ENCODE data around the gene FAM20B.

Gene FAM20B

DNA sequence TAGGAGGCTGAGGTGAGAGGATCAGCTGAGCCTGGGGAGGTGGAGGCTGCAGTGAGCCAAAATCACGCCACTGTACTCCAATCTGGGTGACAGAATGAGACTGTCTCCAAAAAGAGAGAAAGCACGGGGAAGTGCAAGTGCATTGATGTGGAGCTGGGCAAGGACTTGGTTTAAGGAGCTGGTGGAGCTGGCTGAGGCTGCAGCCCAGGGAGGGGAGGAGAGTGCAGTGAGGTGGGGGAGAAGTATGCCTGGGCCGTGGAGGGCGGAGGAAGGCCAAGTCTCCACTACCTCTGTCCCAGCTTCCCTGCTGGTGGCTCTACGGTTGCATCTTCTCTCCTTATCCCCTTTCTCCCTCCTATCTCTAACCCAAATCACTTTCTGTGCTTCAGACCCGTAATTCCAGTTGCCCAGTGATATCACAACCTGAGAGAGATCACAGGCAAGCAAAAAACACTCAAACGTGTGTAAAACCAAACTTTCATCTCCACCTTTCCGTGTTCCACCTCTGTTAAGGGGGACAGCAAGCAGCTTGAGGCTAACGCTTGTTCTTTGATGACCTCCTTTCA, 67.3 kb downstream of the FAM20B start:
- DNase-seq (ENCODE audit: low read depth): no peak

DNA sequence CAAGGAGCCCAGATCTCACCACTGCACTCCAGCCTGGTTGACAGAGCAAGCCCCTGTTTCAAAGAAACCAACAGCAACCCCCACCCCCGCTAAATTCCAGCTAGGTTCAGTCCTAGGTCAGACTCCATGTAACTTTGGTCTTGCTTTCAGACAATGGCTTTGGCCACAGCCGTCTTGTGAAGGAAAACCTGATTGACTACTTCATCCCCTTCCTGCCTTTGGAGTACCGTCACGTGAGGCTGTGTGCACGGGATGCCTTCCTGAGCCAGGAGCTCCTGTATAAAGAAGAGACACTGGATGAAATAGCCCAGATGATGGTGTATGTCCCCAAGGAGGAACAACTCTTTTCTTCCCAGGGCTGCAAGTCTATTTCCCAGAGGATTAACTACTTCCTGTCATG, 69.1 kb downstream of the FAM20B start:
- no peak for DNase-seq (ENCODE audit: low read depth)

DNA sequence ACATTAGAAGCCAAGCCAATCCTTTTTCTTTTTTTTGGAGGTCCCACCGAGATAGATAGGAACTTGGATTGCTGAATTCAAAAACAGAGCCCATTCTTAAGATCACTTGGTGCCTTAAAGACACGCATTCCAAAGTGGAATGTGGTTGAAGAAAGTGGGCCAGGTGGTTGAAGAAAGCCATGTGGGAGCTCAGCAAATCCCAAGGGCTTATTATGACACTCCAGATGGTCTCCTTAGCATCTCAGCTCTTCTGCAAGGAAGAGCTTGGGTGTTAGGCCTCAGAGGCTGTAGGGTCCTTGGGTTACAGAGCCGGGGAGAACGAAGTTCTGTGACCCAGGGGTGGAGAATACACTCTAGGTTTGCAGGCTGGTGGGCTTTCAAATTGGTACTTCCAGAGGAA, 69.7 kb downstream of the FAM20B start:
- DNase-seq (ENCODE audit: low read depth): no peak

DNA sequence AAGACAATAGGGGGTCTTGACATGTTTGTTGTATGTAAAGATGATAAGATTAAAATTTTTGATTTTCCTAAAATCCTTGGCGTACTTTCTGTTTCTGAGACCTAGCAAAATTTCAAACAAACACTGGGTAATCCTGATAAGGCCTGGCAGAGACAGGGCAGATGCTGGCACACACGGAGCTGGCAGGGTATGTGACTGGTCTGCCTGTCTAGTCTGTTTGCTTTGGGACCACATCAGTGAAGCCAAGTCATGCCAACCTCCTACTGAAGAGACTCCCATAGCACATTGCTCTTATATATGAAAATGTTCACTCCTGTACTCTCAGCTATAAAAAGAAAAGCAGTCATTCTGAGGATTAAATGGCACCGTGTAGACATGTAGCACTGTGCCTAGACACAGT, 70.2 kb downstream of the FAM20B start:
- DNase-seq (ENCODE audit: low read depth): no peak

DNA sequence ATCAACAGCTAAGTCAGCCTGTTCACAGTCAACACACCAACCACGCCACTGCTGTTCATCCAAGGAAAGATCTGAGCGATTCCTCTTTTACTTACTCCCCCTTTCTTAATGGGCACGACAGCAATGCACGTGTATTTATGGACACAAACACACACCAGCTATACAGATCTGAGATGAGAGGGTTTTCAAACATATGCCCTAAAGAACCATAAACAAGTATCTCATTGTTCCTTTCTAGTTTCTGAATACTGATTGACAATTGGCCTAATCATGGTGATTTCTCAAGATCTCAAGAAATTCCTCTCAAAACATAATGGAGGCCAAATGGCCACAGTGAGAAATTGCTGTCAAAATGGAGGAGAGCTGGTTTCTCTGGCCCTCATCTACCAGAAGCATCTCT, 74.2 kb downstream of the FAM20B start:
- DNase-seq (ENCODE audit: low read depth): no peak

DNA sequence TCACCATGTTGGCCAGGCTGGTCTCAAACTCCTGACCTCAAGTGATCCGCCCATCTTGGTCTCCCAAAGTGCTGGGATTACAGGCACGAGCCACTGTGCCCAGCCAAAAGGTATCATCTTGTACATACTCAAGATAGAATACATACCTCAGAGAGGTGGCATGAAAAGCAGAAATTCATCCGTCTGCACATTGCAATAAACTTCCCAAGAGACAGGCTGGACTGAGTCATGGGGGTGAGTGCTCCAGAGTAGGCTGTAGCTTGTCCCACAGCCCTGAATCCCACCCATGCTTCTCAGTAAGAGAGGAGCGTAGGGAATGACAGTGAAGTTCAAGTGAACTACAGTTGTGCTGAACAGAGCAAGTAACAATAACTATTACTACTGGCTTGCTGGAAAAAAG, 75.9 kb downstream of the FAM20B start:
- no peak for DNase-seq (ENCODE audit: low read depth)

DNA sequence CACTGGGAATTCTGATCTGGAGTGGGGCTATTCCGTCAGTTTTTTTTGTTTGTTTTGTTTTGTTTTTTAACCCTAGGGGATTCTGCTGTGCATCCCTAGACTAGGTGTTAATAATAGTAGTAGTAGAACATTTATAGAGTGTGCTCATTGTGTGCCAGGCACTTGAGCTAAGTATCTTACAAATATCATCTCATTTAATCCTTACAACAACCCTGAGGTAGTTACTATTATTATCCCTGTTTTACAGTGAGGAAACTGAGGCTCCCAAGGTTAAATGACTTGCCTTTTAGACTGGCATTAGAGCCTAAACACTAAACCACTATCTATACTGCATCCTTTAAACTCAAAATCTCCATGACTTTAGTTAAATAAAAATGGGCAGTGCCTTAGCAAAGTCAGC, 78.3 kb downstream of the FAM20B start:
- DNase-seq (ENCODE audit: low read depth): no peak

DNA sequence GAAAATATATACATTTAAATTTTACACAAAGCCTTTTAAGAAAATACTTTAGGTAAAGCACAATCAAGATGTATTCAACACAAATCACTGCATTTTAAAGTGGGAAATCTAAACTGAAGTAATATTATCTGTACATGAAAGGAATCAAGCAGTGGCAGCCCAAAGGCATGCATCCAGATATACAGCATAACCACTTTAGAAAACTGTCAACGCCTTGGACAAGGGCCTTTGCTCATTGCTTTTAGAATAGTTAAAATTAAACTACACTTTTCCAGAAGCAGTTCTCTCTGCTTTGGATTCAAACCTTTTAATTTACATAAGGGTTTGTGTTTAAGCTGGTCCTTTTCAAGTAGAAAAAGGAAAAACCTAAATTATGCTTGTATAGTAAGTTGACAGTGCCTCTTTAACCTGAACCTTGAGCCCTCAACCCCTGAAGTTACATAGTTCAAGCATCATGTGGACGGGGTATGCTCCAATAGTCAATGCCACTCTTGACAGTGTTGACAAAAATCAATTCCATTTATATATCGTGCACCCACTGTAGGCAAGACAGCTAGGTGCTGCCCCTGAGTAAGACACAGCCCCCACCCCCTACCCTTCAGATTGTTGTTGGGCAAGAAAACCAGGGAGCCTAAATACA, 79.0 kb downstream of the FAM20B start:
- no peak for DNase-seq (ENCODE audit: low read depth)

DNA sequence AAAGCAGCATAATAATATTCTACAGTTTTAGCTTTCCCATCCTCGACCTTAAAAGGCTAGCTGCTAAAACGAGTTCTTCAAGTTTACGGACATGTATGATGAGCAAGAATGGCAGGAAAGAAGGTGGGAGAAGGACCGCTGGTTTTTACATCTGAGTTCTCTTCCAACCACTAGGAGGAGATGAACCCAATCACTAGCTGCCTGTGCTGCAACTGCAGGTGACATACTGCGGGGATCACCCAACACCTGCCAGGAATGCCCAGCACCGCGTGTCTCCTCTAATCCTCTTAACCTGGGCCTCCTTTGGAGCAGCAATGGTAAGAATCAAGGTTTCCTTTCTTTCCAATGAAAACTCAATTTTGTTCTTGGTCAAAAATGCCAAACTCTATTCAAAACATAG, 79.7 kb downstream of the FAM20B start:
- DNase-seq (ENCODE audit: low read depth): no peak

DNA sequence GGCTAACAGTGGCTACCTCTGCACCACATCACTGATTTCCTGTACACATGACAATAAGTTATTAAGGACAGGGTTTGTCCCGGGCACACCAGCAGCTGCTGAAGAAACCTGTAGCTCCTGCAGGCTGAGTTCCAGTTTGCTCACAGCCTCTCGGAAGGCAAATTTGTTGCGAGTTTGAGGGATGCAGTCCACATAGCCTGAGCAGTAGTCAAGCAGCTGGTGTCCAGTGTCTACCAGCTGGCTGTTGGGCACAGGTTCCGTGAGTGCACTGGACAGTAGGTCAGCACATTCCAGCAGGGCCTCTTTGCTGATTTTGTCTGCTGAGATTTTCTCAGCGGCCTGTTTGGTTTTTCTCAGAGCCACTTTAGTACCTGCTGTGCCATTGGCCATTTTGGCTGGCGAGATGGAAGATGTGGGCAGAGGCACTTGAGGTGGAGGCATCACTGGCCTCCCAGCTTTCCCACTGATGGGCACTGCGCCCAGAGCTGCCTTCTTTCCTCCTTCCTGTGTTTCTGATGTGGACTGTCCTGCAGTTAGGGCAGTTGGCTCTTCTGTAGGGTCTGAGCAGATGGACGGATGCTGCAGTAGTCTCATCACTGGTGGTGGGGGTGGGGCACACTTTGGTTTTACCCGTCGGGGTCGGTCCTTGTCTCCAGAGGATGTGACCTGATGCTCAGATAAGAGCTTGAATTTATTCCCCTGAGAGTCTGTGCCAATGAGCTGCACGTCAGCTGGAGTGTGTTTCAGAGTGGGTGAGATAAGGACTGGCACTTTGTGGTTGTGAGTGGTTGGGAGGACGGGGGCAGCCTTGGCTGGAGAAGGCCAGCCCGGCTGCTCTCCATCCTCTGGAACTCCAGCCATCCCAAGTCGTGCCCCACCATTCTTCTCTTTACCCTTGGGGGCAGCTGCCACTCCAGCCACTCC, 82.3 kb downstream of the FAM20B start:
- no peak for DNase-seq (ENCODE audit: low read depth)

DNA sequence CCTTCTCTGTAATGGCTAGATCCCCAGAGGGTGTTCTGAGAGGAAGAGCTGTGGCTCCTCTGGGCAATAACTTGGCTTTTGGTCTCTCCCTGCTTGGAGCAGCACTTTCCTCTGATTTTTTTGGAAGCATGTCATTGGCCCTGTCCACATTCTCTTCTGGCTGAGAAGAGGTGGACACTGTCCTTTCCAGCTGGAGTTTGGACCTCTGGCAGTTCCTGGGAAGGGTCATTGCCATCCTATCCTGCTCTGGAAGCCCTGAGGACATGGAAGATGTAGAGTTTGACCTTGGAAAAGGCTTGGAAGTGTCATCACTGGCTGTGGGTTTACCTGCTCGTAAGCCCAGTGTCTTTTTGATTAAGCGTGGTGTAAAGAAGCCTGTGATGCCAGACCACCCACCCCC, 83.0 kb downstream of the FAM20B start:
- no peak for DNase-seq (ENCODE audit: low read depth)

DNA sequence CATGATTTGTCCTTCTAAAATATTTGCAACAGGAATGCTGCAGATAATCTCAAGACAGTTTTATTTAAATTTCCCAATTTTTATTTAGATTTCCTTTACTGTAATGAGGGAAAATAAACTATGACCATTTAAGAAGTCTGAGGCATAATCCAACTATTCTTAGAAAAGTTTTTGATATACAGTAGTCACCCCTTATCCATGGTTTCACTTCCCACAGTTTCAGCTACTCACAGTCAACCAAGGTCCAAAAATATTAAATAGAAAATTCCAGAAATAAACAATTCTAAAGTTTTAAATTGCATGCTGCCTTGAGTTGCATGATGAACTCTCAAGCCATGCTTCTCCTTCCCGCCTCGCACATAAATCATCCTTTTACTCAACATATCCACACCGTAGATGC, 89.5 kb downstream of the FAM20B start:
- no peak for DNase-seq (ENCODE audit: low read depth)

DNA sequence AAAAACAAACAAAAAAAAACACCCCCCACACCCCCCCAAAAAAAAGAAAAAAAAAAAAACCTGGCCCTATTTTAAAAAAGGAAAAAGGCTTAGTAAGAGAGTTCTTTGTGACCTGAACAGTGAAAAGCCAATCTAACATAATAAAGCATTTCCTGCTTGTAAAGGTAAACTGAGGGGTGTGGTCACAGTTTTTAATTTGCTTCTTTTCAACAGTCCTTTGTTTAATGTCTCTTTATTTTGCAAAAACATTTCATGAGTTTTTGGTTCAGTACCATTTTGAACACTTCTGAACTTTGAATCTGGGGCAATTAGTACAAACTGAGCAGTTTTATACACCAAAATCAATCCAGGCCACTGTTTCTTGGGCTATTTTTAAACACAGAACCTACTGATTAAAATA, 93.8 kb downstream of the FAM20B start:
- DNase-seq (ENCODE audit: low read depth): no peak

DNA sequence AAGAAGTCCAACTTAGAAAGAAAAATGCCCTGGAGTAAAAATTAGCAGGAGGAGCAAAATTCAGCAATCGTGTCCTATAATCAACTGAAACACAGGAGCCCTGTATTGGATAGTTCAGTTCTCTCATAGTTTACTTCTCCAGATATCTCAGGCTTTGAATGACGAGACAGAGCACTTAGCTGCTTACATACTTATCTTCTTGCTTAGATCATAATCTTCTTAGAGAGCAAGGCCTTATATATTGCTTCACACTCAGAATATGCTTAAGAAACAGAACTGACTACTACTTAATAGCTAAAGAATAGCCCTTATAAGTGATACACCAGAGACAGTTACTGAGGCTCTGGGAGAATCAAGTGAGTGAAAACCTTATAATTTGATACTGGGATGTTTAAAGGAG, 95.0 kb downstream of the FAM20B start:
- no peak for DNase-seq (ENCODE audit: low read depth)

DNA sequence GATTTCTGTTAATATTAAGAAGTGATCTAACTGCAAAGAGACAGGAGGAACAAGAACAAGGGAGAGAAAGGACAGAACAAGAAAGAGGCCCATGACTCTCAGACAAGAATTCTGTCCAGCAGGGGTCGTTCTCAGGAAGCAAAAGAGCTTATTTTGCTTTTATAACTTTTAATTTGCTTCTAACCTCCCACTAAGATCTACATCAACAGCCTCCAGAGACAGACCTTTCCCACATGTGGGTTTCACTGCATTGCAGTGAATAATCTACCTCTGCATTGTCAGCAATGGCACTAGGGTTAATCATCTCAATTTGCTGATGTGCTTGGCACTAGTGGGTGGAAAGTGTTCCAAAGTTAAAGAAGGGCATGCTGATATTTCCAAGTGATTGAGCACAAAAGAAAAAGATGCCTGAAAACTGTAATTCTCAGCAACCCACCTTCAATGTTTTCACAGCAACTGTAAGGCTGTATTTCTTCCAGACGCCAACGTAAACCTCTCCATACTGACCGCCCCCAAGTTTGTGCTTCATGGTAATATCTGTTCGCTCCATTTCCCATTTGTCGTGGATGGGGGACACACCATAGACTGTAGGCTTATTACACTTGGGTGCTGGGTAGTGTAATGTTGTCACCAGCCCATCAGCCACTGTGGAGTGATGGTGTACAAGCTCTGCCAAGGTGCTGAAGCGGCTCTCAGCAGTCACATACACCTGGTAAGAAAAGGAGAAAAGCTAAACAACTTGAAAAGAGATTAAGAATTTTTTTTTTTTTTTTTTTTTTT, 95.7 kb downstream of the FAM20B start:
- no peak for DNase-seq (ENCODE audit: low read depth)

DNA sequence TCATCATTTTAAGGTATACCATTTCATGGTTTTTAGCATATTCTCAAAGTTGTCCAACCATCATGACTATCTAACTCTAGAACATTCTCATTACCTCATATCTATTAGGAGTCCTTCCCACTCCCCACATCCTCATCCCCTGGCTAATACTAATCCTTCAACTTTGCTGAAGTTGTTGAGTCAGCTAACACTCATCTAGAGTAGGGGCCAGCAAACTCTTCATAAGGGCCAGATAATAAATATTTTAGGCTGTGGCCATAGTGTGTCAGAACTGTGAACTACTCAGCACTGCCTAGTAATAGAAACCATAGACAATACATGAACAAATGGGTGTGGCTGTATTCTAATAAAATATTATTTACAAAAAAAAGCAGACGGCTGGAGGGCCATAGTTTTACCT, 99.2 kb downstream of the FAM20B start:
- DNase-seq (ENCODE audit: low read depth): no peak

Measured in activated gamma-delta T cell treated with anti-CD3 and anti-CD28 coated beads, Interleukin-2, amount 50 U/mL, for 16 hours (primary cell).